ENCODE results near the gene TSC1.

Gene TSC1

DNA sequence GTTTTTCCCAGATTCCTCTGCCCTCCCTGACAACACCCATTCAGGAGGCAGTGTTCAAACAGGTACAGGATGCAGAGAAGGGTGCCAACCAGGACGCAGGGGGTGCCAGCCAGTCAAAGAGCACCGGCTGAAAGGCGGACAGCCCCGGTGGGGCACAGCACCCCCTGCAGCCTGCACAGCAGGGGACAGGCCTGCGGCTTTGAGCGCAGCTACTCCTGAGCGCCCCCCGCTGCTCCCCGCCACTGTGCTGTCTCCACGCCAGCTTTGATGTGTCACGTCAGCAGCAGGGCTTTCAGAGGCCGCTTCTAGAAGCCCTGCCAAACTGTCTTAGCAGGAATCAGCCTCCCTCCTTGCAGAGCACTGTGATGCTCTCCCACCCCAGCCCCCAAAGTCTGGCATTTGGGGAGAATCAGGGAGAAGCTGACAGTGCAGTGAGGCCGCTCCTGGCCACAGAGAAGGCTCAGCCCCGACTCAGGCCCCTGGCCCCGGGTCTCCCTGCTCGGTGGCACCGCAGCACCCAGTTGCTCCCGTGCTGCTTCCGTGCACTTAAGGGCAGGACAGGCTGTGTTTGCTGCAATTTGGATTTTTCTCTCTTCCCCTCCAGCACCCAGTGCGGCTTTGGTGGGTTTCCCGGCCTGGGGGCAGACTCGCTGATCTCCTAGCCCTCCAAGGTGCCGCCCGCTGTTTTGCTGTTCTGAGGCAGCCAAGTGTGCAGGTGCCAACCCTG lies 86.6 kb downstream of the TSC1 start:
- peak; percentile 49 for DNase-seq

DNA sequence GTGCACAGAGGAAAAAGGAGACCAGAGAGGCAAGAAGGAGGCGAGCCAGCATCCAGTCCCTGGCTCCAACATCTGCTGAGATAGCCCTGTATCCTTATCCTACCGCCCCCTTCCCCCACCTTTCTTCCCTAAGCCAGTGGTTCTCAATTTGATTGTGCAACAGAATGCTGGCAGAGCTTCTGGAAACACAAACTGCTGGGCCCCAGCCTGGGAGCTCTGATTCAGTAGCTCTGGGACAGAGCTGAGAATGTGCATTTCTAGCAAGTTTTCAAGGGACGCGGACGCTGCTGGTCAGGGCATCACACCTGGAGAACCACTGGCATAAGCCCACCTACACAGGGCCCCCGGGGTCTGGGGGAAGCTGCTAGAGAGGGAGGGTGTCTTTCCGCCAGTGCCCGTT lies 87.4 kb downstream of the TSC1 start:
- DNase-seq = no peak

GRCh38 chr9:132855904-132856303 lies 88.5 kb downstream of the TSC1 start:
- DNase-seq = no peak

- peak; percentile 36 for DNase-seq
These were observed 89.6 kb downstream of the TSC1 start for GRCh38 chr9:132854832-132855231.

GRCh38 chr9:132853482-132853881 lies 90.9 kb downstream of the TSC1 start:
- no peak for DNase-seq

GRCh38 chr9:132849185-132849706 lies 95.2 kb downstream of the TSC1 start:
- peak; percentile 47 for DNase-seq

DNA sequence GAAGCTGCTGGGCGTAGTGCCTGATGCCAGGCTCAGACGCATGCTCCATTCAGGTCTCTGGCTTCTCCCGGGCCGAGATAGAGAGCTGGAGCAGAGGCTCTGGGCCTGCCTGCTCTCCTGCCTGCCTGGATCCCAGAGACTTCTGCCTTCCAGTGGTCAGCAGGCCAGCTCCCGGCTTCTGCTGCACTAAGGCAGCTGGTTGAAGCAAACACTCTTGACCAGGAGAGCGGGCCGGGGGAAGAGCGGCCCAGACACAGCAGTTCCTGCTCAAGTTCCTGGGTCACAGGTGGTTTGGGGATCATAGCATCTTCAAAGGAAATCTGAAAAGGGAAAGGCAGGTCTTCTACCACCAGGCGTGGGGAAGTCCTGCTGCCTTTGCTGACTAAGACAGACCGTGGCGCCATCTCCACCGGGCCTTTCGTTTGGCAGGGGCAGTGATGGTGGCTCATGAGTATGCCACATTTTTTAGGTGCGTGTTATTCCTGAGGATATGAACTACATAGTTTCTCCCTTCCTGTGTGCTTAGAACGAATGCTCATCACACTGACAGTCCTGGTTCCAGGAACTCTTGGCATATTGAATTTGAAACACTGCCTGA lies 97.4 kb downstream of the TSC1 start:
- no peak for DNase-seq

DNA sequence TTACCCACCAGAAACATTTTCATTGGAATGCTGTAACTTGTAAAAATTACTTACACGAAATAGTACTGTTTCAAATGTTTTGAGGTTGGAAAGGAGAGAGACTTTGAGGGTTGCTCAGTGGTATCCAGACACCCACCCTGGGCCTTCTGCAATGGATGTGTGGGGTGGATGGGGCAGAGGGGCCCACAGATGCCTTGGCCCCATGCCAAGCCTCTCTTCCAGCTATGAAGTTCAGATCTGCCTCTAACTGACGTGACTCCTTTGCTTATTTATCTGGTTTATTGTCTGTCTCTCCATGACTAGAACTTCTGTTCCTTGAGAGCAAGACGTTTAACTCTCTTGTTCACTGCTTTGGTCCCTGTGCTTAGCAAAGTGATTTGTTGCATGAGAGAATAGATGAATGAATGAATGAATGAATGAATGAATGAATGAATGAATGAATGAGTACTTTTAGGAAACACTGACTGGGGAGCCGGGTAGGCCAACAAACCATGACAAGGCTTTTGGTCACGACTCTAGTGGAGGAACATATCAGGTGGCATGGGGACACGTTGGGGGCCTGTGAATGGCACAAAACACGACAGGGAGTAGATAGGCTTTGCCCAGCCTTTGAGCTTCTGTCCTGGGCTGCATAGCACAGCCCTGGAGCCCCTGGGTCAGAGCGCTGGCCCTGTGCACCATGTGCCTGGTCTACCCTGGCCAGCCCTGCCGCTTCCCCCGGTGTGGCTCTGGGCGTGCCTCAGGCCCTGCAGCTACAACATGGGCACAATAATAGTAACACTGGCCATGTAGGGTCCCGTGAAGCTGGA lies 98.1 kb downstream of the TSC1 start:
- DNase-seq = no peak

DNA sequence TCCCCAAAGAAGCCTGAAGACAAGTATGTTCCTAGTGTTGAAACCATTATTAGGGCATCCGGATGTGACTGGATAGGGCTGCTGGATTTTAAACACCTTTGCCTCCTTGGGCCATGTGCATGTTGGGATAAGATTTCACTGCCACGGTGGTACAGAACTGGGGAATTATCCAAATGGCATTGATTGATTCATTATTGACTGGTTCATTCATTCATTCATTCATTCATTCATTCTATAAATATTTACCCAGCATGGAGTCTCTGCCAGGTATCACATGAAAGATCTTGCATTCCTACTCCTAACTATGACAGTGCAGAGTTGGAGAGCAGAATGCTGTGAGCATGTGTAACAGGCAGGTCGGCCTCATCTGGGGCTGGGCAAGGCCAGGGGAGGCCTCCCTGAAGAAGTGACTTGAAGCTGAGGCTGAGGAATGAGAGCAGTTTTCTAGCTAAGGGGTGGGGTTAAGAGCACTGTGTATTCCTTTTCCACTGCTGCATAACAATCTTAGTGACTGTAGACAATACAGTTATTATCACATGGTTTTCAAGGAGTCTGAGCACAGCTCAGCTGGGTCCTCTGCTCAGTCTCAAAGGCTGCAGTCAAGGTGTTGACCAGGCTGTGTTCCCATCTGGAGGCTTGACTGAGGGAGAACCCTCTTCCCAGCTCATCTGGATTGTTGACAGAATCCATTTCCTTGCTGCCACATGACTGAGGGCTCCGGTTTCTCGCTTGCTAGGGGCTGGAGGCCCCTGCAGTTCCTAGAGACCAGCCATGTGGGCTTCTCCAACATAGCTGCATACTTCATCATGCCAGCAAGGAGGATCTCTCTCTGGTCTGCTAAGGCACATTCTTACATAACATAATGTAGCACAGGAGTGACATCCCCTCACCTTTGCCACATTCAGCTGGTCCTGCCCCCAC lies 102.0 kb downstream of the TSC1 start:
- DNase-seq = no peak
